ENCODE results near the gene TAC4.

Gene TAC4

GRCh38 chr17:49848019-49848473 is at the start of gene TAC4:
Gene TAC4 (minus strand): TSS chr17:49848069. CDS start chr17:49848017, 52 bp downstream.
- in situ Hi-C loops (cut with HindIII; ENCODE audit: low sequenced_read_pairs), result no loop called here
- TF ChIP-seq CTCF (IDR thresholded peaks at IDR 0.05; ENCODE audit: low read depth, low read length, missing control alignments), result no peak
- no peak for DNase-seq (ENCODE audit: low read depth)
- no peak within 1 kb of the TSS for H3K4me3 ChIP-seq (ENCODE audit: low read depth, low read length)

GRCh38 chr17:49896860-49897259 is 49.0 kb upstream of the TAC4 start:
- TF ChIP-seq CTCF (IDR thresholded peaks at IDR 0.05; ENCODE audit: low read depth, low read length, missing control alignments), result no peak
- DNase-seq (ENCODE audit: low read depth), result no peak
- no peak overlapping the region for H3K4me3 ChIP-seq (ENCODE audit: low read depth, low read length)
- in situ Hi-C loops (cut with HindIII; ENCODE audit: low sequenced_read_pairs), result no loop called here

GRCh38 chr17:49896222-49896621 is 48.4 kb upstream of the TAC4 start:
- no peak overlapping the region for H3K4me3 ChIP-seq (ENCODE audit: low read depth, low read length)
- no peak for TF ChIP-seq CTCF (IDR thresholded peaks at IDR 0.05; ENCODE audit: low read depth, low read length, missing control alignments)
- no peak for DNase-seq (ENCODE audit: low read depth)
- in situ Hi-C loops (cut with HindIII; ENCODE audit: low sequenced_read_pairs), result no loop called here

GRCh38 chr17:49895812-49896211 is 47.9 kb upstream of the TAC4 start:
- no peak for TF ChIP-seq CTCF (IDR thresholded peaks at IDR 0.05; ENCODE audit: low read depth, low read length, missing control alignments)
- DNase-seq (ENCODE audit: low read depth), result no peak
- in situ Hi-C loops (cut with HindIII; ENCODE audit: low sequenced_read_pairs), result no loop called here
- no peak overlapping the region for H3K4me3 ChIP-seq (ENCODE audit: low read depth, low read length)

GRCh38 chr17:49894761-49895160 is 46.9 kb upstream of the TAC4 start:
- H3K4me3 ChIP-seq (ENCODE audit: low read depth, low read length), result no peak overlapping the region
- TF ChIP-seq CTCF (IDR thresholded peaks at IDR 0.05; ENCODE audit: low read depth, low read length, missing control alignments), result no peak
- DNase-seq (ENCODE audit: low read depth), result no peak
- in situ Hi-C loops (cut with HindIII; ENCODE audit: low sequenced_read_pairs), result no loop called here

- no peak for TF ChIP-seq CTCF (IDR thresholded peaks at IDR 0.05; ENCODE audit: low read depth, low read length, missing control alignments)
- in situ Hi-C loops (cut with HindIII; ENCODE audit: low sequenced_read_pairs), result no loop called here
- H3K4me3 ChIP-seq (ENCODE audit: low read depth, low read length), result no peak overlapping the region
- no peak for DNase-seq (ENCODE audit: low read depth)
Observed at GRCh38 chr17:49891694-49892389, 44.0 kb upstream of the TAC4 start.

Measured in astrocyte of the cerebellum (primary cell).